Cardiac fibroblast (primary cell): ENCODE results near the gene GOLGB1.
"Not testable (repeated sequence)": the region's sequence is repeated elsewhere in the genome, so short reads cannot be mapped to it uniquely, and the experiment has no call there.

Experiments
- DNase-seq, 2 donors: peaks; one replicate each; pipeline versions ENCODE4 v3.0.0 to v3.0.0-alpha.2; 2010; ENCODE audit warnings: low read depth in 2 of 2
- H3K4me3 ChIP-seq, 2 donors: replicated peaks in 1 of 2; 1 replicate in 1 of 2; 2 replicates in 1 of 2; pipeline ENCODE4 v1.5.1; 2011; ENCODE audit warnings: low read depth in 2 of 2, low read length in 2 of 2, mild to moderate bottlenecking in 2 of 2, moderate library complexity in 1 of 2
- CTCF ChIP-seq: IDR thresholded peaks from one replicate; pipeline ENCODE4 v1.5.1; 2011; ENCODE audit warnings: low read depth, mild to moderate bottlenecking, low read length, inconsistent platforms

The GOLGB1 gene

DNA sequence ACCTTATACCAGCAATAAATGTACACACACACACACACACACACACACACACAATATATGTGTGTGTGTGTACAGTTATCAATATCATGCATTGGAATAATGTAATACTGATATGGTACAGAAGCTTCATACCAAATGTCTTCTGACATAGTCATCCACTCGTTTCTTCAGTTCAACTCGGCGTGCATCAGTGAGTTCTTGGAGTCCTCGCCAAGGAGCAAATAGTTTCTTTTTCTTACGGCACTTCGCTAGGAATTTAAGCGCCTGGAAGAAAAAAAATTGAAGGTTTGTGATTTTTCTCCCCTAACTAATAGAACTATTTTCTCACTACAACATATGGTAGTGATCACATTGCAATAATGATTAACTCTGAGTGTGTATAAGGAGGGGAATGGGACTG, 32.1 kb upstream of the GOLGB1 start:
- TF ChIP-seq CTCF: no peak
- no peak overlapping the region for H3K4me3 ChIP-seq
- DNase-seq: no peak

- not testable (repeated sequence) for DNase-seq, H3K4me3 ChIP-seq
These were observed 25.6 kb upstream of the GOLGB1 start for GRCh38 chr3:121775095-121775494.

- no peak for DNase-seq
- H3K4me3 ChIP-seq: no peak overlapping the region
- TF ChIP-seq CTCF: no peak
These were observed 19.7 kb upstream of the GOLGB1 start for GRCh38 chr3:121769246-121769645.

DNA sequence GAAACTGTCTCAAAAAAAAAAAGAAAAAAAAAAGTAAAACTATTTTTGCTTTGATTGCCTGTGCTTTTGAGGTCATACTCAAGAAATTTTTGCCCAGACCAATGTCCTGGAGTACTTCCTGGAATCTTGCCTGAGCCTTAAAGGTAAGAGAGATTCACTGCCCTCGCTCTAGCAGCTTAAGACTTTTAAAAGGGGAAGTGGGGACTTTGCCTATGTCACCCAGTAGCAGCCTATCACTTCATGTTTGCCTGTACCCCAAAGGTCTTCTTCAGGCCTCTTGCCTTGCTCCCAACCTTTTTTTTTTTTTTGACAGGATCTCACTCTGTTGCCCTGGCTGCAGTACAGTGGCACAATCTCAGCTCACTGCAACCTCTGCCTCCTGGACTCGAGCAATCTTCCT, 18.9 kb upstream of the GOLGB1 start:
- H3K4me3 ChIP-seq: no peak overlapping the region
- no peak for DNase-seq
- no peak for TF ChIP-seq CTCF

- H3K4me3 ChIP-seq: no peak overlapping the region
- peak in 1 of 2 donors; percentile 45 for DNase-seq
- no peak for TF ChIP-seq CTCF
These were observed 10.1 kb upstream of the GOLGB1 start for GRCh38 chr3:121759541-121760202.

GRCh38 chr3:121758727-121759450, 9.3 kb upstream of the GOLGB1 start:
- H3K4me3 ChIP-seq: no peak overlapping the region
- peak in 1 of 2 donors; percentile 39 for DNase-seq
- TF ChIP-seq CTCF: no peak

- H3K4me3 ChIP-seq: no peak overlapping the region
- TF ChIP-seq CTCF: no peak
- no peak for DNase-seq
These were observed 8.4 kb upstream of the GOLGB1 start for GRCh38 chr3:121757812-121758545.
